ENCODE results near the gene LBP. TPM values are rescaled to one million over a fixed set of nuclear protein-coding genes. Genes with fewer than 3 reads are reported as not detected.

LBP gene
- total RNA-seq, 2 donors from 2014 or later: 2.3 TPM; not detected in 1

GRCh38 chr20:38353316-38353715 lies 7.0 kb downstream of the LBP start:
- DNase-seq (ENCODE audit: low spot score): no peak
- Histone ChIP-seq H3K36me3 (no peaks in the 10 kb centered on the region), H3K27ac (no peak overlapping the region), H3K9me3 (no peaks in the 10 kb centered on the region), H3K4me1 (no peaks in the 10 kb centered on the region), H3K4me3 (no peak overlapping the region), H3K27me3 (no peaks in the 10 kb centered on the region)
- no peak for TF ChIP-seq CTCF (IDR thresholded peaks at IDR 0.05)

GRCh38 chr20:38354227-38354626 lies 7.9 kb downstream of the LBP start:
- Histone ChIP-seq H3K4me1 (no peaks in the 10 kb centered on the region), H3K27ac (no peak overlapping the region), H3K9me3 (no peaks in the 10 kb centered on the region), H3K27me3 (no peaks in the 10 kb centered on the region), H3K36me3 (no peaks in the 10 kb centered on the region), H3K4me3 (no peak overlapping the region)
- no peak for TF ChIP-seq CTCF (IDR thresholded peaks at IDR 0.05)
- no peak for DNase-seq (ENCODE audit: low spot score)

GRCh38 chr20:38355161-38356012 lies 9.1 kb downstream of the LBP start:
- Histone ChIP-seq H3K4me1 (no peaks in the 10 kb centered on the region), H3K4me3 (no peak overlapping the region), H3K27ac (no peak overlapping the region), H3K9me3 (no peaks in the 10 kb centered on the region), H3K36me3 (no peaks in the 10 kb centered on the region), H3K27me3 (no peaks in the 10 kb centered on the region)
- TF ChIP-seq CTCF (IDR thresholded peaks at IDR 0.05): no peak
- no peak for DNase-seq (ENCODE audit: low spot score)

GRCh38 chr20:38357653-38358207 lies 11.4 kb downstream of the LBP start:
- Histone ChIP-seq H3K27me3 (no peaks in the 10 kb centered on the region), H3K9me3 (no peaks in the 10 kb centered on the region), H3K4me1 (no peaks in the 10 kb centered on the region), H3K36me3 (no peaks in the 10 kb centered on the region), H3K27ac (no peak overlapping the region), H3K4me3 (no peak overlapping the region)
- TF ChIP-seq CTCF (IDR thresholded peaks at IDR 0.05): no peak
- no peak for DNase-seq (ENCODE audit: low spot score)

- DNase-seq (ENCODE audit: low spot score): no peak
- Histone ChIP-seq H3K27ac (no peak overlapping the region), H3K27me3 (no peaks in the 10 kb centered on the region), H3K4me1 (no peaks in the 10 kb centered on the region), H3K4me3 (no peak overlapping the region), H3K36me3 (no peaks in the 10 kb centered on the region), H3K9me3 (no peaks in the 10 kb centered on the region)
- TF ChIP-seq CTCF (IDR thresholded peaks at IDR 0.05): no peak
Measured at GRCh38 chr20:38358556-38358955, 12.3 kb downstream of the LBP start.
